Right atrium auricular region (tissue), 2 donors: ENCODE results near the gene GET4. TPM values are rescaled to one million over a fixed set of nuclear protein-coding genes. Genes with fewer than 3 reads are reported as not detected.
"Not testable (repeated sequence)": the region's sequence is repeated elsewhere in the genome, so short reads cannot be mapped to it uniquely, and the experiment has no call there.

Source experiments
- DNase-seq: peaks from one replicate; pipeline ENCODE4 v3.0.0-alpha.2; 2019; ENCODE audit warnings: low spot score
- H3K27ac ChIP-seq, 2 donors: fragments of 200-600 bp; sonication (generic); 1 replicate in 1 of 2; 2 replicates in 1 of 2; pipeline ENCODE4 v1.5.1; 2016 to 2019
- H3K27me3 ChIP-seq, 2 donors: fragments of 200-600 bp; sonication (generic); one replicate each; pipeline versions ENCODE4 v1.5.1 to v1.6.0; 2017 to 2019
- H3K36me3 ChIP-seq: fragments of 200-600 bp; sonication (generic); one replicate; pipeline ENCODE4 v1.5.1; 2016
- H3K4me1 ChIP-seq, 2 donors: fragments of 200-600 bp; sonication (generic); one replicate each; pipeline versions ENCODE4 v1.5.1 to v1.6.0; 2017 to 2019
- H3K4me3 ChIP-seq, 2 donors: fragments of 200-600 bp; sonication (generic); 1 replicate in 1 of 2; 2 replicates in 1 of 2; pipeline ENCODE4 v1.5.1; 2017 to 2019; ENCODE audit warnings: mild to moderate bottlenecking in 1 of 2, moderate library complexity in 1 of 2
- H3K9me3 ChIP-seq, 2 donors: fragments of 200-600 bp; sonication (generic); one replicate each; pipeline ENCODE4 v1.5.1; 2019
- CTCF ChIP-seq, 2 donors: fragments of 200-600 bp; sonication (generic); IDR thresholded peaks; one replicate each; pipeline ENCODE4 v1.5.1; 2019; ENCODE audit warnings: antibody characterized with exemption in 2 of 2
- total RNA-seq, 2 donors: library from RNA; depleted of rRNA; stranded (reverse); fragments of >200 nt; gene quantifications; one replicate each; pipeline ENCODE4 v1.1.0, GENCODE V29; 2016

The GET4 gene
- total RNA-seq, 2 donors from 2014 or later = 16.1 to 19.7 TPM

GRCh38 chr7:922334-923107 is 46.2 kb downstream of the GET4 start:
- H3K27ac ChIP-seq = no peak overlapping the region
- no peak for TF ChIP-seq CTCF (IDR thresholded peaks at IDR 0.05)
- no peaks in the 10 kb centered on the region for H3K9me3 ChIP-seq
- no peaks in the 10 kb centered on the region for H3K36me3 ChIP-seq
- H3K27me3 ChIP-seq = no peaks in the 10 kb centered on the region
- H3K4me1 ChIP-seq = peaks cover 0 to 33% of the 10 kb centered on the region in 2 donors
- no peak for DNase-seq
- H3K4me3 ChIP-seq = no peak overlapping the region

- TF ChIP-seq CTCF (IDR thresholded peaks at IDR 0.05) = no peak
- Histone ChIP-seq H3K4me1 (peaks cover 0 to 33% of the 10 kb centered on the region in 2 donors), H3K27ac (no peak overlapping the region), H3K9me3 (no peaks in the 10 kb centered on the region), H3K36me3 (no peaks in the 10 kb centered on the region), H3K4me3 (no peak overlapping the region), H3K27me3 (no peaks in the 10 kb centered on the region)
- peak; percentile 82 for DNase-seq
Measured at GRCh38 chr7:923108-924041, 47.0 kb downstream of the GET4 start.

GRCh38 chr7:924042-924441 is 47.7 kb downstream of the GET4 start:
- H3K4me3 ChIP-seq, H3K27ac ChIP-seq, H3K27me3 ChIP-seq, H3K9me3 ChIP-seq, DNase-seq, H3K36me3 ChIP-seq: not testable (repeated sequence)
- peaks cover 0 to 33% of the 10 kb centered on the region in 2 donors for H3K4me1 ChIP-seq

GRCh38 chr7:924541-925231 is 48.3 kb downstream of the GET4 start:
- H3K27ac ChIP-seq = no peak overlapping the region
- no peak for DNase-seq

GRCh38 chr7:925601-926000 is 49.2 kb downstream of the GET4 start:
- no peak for TF ChIP-seq CTCF (IDR thresholded peaks at IDR 0.05)
- Histone ChIP-seq H3K27ac (no peak overlapping the region), H3K9me3 (no peaks in the 10 kb centered on the region), H3K4me3 (no peak overlapping the region), H3K4me1 (peaks cover 0 to 33% of the 10 kb centered on the region in 2 donors), H3K36me3 (no peaks in the 10 kb centered on the region), H3K27me3 (no peaks in the 10 kb centered on the region)
- no peak for DNase-seq

More at GRCh38 chr7:924541-925231, 48.3 kb downstream of the GET4 start:
- Histone ChIP-seq H3K4me1 (peaks cover 0 to 33% of the 10 kb centered on the region in 2 donors), H3K4me3 (no peak overlapping the region), H3K36me3 (no peaks in the 10 kb centered on the region), H3K9me3 (no peaks in the 10 kb centered on the region), H3K27me3 (no peaks in the 10 kb centered on the region)
- no peak for TF ChIP-seq CTCF (IDR thresholded peaks at IDR 0.05)
